Spleen (tissue), 11 donors: ENCODE data around the gene NPBWR2. TPM values are rescaled to one million over a fixed set of nuclear protein-coding genes. Genes with fewer than 3 reads are reported as not detected.
A peak's percentile ranks its signal among the peaks of the same experiment; 100 is the strongest.

Experiments used
- DNase-seq: peaks from one replicate; pipeline ENCODE4 v3.0.0-alpha.2; 2020
- H3K27ac ChIP-seq, 8 donors: fragments of 200-600 bp; sonication (generic) in 7 of 8; 1 replicate in 4 of 8; 2 replicates in 4 of 8; pipeline versions ENCODE4 v1.5.0 to v1.8.0; 2016 to 2021; ENCODE audit warnings: inconsistent platforms in 4 of 8, mild to moderate bottlenecking in 4 of 8, moderate library complexity in 1 of 8
- H3K27me3 ChIP-seq, 7 donors: fragments of 200-600 bp; sonication (generic) in 6 of 7; replicated peaks in 1 of 7; 1 replicate in 4 of 7; 2 replicates in 3 of 7; pipeline versions ENCODE4 v1.5.0 to v1.8.0; 2016 to 2021; ENCODE audit warnings: inconsistent platforms in 3 of 7, mild to moderate bottlenecking in 1 of 7
- H3K36me3 ChIP-seq, 6 donors: fragments of 200-600 bp; sonication (generic) in 5 of 6; 1 replicate in 4 of 6; 2 replicates in 2 of 6; pipeline versions ENCODE4 v1.5.0 to v1.8.0; 2016 to 2021; ENCODE audit warnings: inconsistent platforms in 2 of 6
- H3K4me1 ChIP-seq, 6 donors: fragments of 200-600 bp; sonication (generic) in 5 of 6; 1 replicate in 3 of 6; 2 replicates in 3 of 6; pipeline versions ENCODE4 v1.5.0 to v1.8.0; 2016 to 2021; ENCODE audit warnings: inconsistent platforms in 3 of 6
- H3K4me3 ChIP-seq, 8 donors: fragments of 200-600 bp; sonication (generic) in 7 of 8; 1 replicate in 4 of 8; 2 replicates in 4 of 8; pipeline versions ENCODE4 v1.5.0 to v1.8.0; 2016 to 2021; ENCODE audit warnings: inconsistent platforms in 4 of 8, mild to moderate bottlenecking in 4 of 8, moderate library complexity in 2 of 8
- H3K9me3 ChIP-seq, 8 donors: fragments of 200-600 bp; sonication (generic) in 7 of 8; 1 replicate in 4 of 8; 2 replicates in 4 of 8; pipeline versions ENCODE4 v1.5.0 to v1.8.0; 2016 to 2021; ENCODE audit warnings: inconsistent platforms in 4 of 8
- CTCF ChIP-seq, 11 experiments: fragments of 200-600 bp in 7 of 11; fragments of 450-650 bp in 4 of 11; sonication (generic) in 4 of 11; IDR thresholded peaks in 8 of 11; conservative IDR thresholded peaks in 3 of 11; 1 replicate in 7 of 11; 2 replicates in 4 of 11; pipeline versions ENCODE4 v1.4.0 to v1.8.0; 2016 to 2021; ENCODE audit warnings: antibody characterized with exemption in 11 of 11, inconsistent platforms in 4 of 11, mild to moderate bottlenecking in 1 of 11
- POLR2A ChIP-seq, 3 donors: fragments of 450-650 bp; IDR thresholded peaks; one replicate each; pipeline ENCODE4 v1.5.1; 2017; ENCODE audit warnings: antibody characterized with exemption in 3 of 3, mild to moderate bottlenecking in 1 of 3
- POLR2AphosphoS5 ChIP-seq, 3 donors: sonication (generic); formaldehyde crosslinking; IDR thresholded peaks; one replicate each; pipeline ENCODE4 v1.5.1; 2017; ENCODE audit warnings: antibody characterized with exemption in 3 of 3
- WGBS, 5 donors: extraction: QIAGEN DNeasy Blood & Tissue Kit in 3 of 5; methylation state at CpG; one replicate each; pipeline versions ENCODE4 v1.1.5 to v1.1.7; 2013 to 2018; 5-methylcytosine and 5-hydroxymethylcytosine counted together
- intact Hi-C: fragments of 100-400 bp; cut with DNase I; formaldehyde crosslinking; loops from one replicate; pipeline ENCODE4 v1.15.0; 2023; ENCODE audit warnings: low total_unique reads
- polyA plus RNA-seq, 3 donors: library from polyadenylated mRNA; stranded (reverse); fragments of 200-250 nt; gene quantifications; one replicate each; pipeline ENCODE4 v1.2.1, GENCODE V29; 2013
- total RNA-seq, 7 donors: library from RNA; depleted of rRNA in 3 of 7; stranded (reverse); fragments of >200 nt in 3 of 7; fragmentation: NEBNext Ultra II Directional in 4 of 7; extraction: Animal tissue kit (Norgen Biotek cat#: 25700) in 4 of 7; gene quantifications; one replicate each; pipeline versions ENCODE4 v1.1.0 to v1.2.1, GENCODE V29; 2016 to 2021
- donor health status: healthy with polysubstance abuse.
- donor health status: DM: no; HTN: no; CAD: no; lungs with moderate emphysema.
- donor health status: DM: no; HTN: no; CAD: no.
- donor health status: Bipolar disorder and iron deficiency.
- donor health status: healthy.
- donor health status: DM: no; HTN: no; CAD: no.
- donor health status: DM: yes; HTN: yes; CAD: no.

NPBWR2 gene
- total and polyA plus RNA-seq, 10 donors = 0.26 TPM; not detected in 9

DNA sequence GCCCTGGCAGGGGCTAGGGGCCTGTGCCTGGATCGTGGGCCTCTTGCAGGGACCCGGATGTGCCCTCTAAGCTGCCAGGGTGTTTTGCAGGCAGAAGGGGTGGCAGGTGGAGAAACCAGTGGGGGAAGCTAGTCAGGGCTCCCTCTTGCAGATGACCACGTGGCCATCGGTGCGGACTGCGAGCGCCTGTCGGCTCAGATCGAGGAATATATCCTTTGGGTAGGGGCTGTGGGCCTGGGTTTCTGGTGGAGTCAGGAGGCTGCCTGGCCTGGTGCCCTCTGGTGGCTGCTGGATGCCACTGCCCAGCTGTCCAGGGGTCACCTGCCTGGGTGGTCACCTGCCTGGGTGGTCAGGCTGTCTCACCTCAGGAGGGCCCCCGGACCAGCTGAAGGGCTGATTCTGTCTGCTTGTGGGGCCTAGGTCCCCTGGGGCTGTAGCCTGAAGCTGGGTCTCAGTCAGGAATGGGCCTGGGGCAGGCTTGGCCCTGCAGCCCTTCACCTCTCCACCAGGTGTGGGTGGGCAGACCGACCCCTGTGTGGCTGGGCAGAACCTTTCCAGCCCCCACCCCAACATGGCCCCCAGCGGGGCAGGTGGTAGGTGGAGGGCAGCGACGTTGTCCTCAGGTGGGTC lies 37.6 kb downstream of the NPBWR2 start:
- TF ChIP-seq CTCF (IDR thresholded peaks at IDR 0.05 in 8 of 11, conservative IDR thresholded peaks at IDR 0.05 in 3 of 11) = peak; percentile 48 to 87 (median 79)
- TF ChIP-seq POLR2AphosphoS5 (IDR thresholded peaks at IDR 0.05) = peak; percentile 35 to 77 (median 38)
- no peak for TF ChIP-seq POLR2A (IDR thresholded peaks at IDR 0.05)
- DNase-seq = peak; percentile 85
- 44 to 77% (median 63%) methylated on average over 4 to 14 of the region's 14 CpGs for WGBS, 5 donors

DNA sequence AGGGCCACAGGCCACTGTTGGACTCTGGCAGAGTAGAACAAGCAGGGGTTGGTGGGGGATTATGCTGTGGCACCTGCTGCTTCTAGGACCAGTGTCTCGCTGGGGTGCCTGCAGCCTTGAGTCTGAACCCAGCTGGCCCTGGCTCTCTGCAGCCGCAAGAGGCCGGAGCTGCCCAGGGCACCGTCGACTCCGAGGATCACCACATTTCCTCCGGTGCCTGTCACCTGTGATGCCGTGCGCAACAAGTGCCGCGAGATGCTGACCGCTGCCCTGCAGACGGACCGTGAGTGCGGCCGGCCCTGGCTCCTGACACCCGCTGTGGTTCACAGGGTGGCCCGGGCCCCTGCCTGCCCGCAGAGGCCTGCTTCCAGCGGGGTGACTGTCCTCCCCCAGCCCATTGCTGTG lies 38.2 kb downstream of the NPBWR2 start:
- WGBS, 5 donors = 80 to 85% (median 82%) methylated on average over 10 to 20 of the region's 20 CpGs
- no peak for TF ChIP-seq POLR2A (IDR thresholded peaks at IDR 0.05)
- no peak for TF ChIP-seq CTCF (IDR thresholded peaks at IDR 0.05 in 8 of 11, conservative IDR thresholded peaks at IDR 0.05 in 3 of 11)
- TF ChIP-seq POLR2AphosphoS5 (IDR thresholded peaks at IDR 0.05) = no peak

More for the DNA sequence above, 37.6 kb downstream of the NPBWR2 start:
- Histone ChIP-seq H3K27me3 (no peaks in the 10 kb centered on the region), H3K4me1 (peaks cover 18 to 100% (median 81%) of the 10 kb centered on the region in 6 donors), H3K27ac (no peak overlapping the region), H3K9me3 (no peaks in the 10 kb centered on the region), H3K36me3 (peaks cover 0 to 39% (median 32%) of the 10 kb centered on the region in 6 donors), H3K4me3 (no peak overlapping the region)
- intact Hi-C loops = no loop called here

GRCh38 chr20:64068386-64069208 lies 38.8 kb downstream of the NPBWR2 start:
- no peaks in the 10 kb centered on the region for H3K9me3 ChIP-seq
- WGBS, 5 donors = 47 to 65% (median 54%) methylated on average over 10 to 12 of the region's 12 CpGs
- peak overlapping the region in 1 of 8 donors; percentile 39 for H3K27ac ChIP-seq
- peak in 2 of 3 donors; percentile 34 to 63 for TF ChIP-seq POLR2AphosphoS5 (IDR thresholded peaks at IDR 0.05)
- TF ChIP-seq CTCF (IDR thresholded peaks at IDR 0.05 in 8 of 11, conservative IDR thresholded peaks at IDR 0.05 in 3 of 11) = no peak
- no peak for TF ChIP-seq POLR2A (IDR thresholded peaks at IDR 0.05)
- H3K4me1 ChIP-seq = peaks cover 28 to 100% (median 87%) of the 10 kb centered on the region in 6 donors
- no peak for DNase-seq
- H3K36me3 ChIP-seq = peaks cover 0 to 28% (median 21%) of the 10 kb centered on the region in 6 donors
- H3K4me3 ChIP-seq = no peak overlapping the region
- no peaks in the 10 kb centered on the region for H3K27me3 ChIP-seq
- intact Hi-C loops = no loop called here

More for the DNA sequence above, 38.2 kb downstream of the NPBWR2 start:
- peaks cover 0 to 34% (median 27%) of the 10 kb centered on the region in 6 donors for H3K36me3 ChIP-seq
- peaks cover 22 to 100% (median 84%) of the 10 kb centered on the region in 6 donors for H3K4me1 ChIP-seq
- H3K27me3 ChIP-seq = no peaks in the 10 kb centered on the region
- no peak for DNase-seq
- H3K27ac ChIP-seq = peak overlapping the region in 1 of 8 donors; percentile 39
- no peaks in the 10 kb centered on the region for H3K9me3 ChIP-seq
- no peak overlapping the region for H3K4me3 ChIP-seq
- intact Hi-C loops = no loop called here
